Heart left ventricle (tissue), 13 donors: ENCODE measurements around the gene POC1A.

Experiments
- POLR2A ChIP-seq, 2 donors: fragments of 450-650 bp; IDR thresholded peaks; one replicate each; pipeline ENCODE4 v1.6.1; 2017; ENCODE audit warnings: antibody characterized with exemption in 2 of 2, mild to moderate bottlenecking in 2 of 2, moderate library complexity in 2 of 2
- TF ChIP-seq, protein P1 (sequence below), 12 donors: fragments of 200-600 bp; sonication (generic) in 4 of 12; IDR thresholded peaks; one replicate each; pipeline versions ENCODE4 v1.5.0 to v1.8.0; 2018 to 2022; ENCODE audit warnings: antibody characterized with exemption in 12 of 12, mild to moderate bottlenecking in 5 of 12
- donor health status: ischemic (EF 13 %, LVEDD 7.1; RV severe dilation, severe dysfunction).
- donor health status: DM: no; HTN: yes; CAD: no.
- donor health status: DM: no; HTN: no; CAD: no.
- donor health status: ischemic (EF 25% LVEDD 6.9; RV normal size, moderate dysfunction).
- donor health status: ischemic (EF 25% LVEDD 5.7; RV mildly dilated, moderate dysfunction).
- donor health status: ischemic (EF 35%, LVEDD 5.7; RV mildly dilated, moderate dysfunction).
- donor health status: nonischemic (EF 11% LVEDD 7.7; RV severe dilation, severe dysfunction).
- donor health status: DM: yes; HTN: yes; CAD: no.
- donor health status: PGD.
- donor health status: ischemic (EF 29% LVEDD 5.4; RV normal size, mild dysfunction).
- donor health status: nonischemic (EF 23%, LVEDD 6.1; RV moderate dilation, normal function).

DNA sequence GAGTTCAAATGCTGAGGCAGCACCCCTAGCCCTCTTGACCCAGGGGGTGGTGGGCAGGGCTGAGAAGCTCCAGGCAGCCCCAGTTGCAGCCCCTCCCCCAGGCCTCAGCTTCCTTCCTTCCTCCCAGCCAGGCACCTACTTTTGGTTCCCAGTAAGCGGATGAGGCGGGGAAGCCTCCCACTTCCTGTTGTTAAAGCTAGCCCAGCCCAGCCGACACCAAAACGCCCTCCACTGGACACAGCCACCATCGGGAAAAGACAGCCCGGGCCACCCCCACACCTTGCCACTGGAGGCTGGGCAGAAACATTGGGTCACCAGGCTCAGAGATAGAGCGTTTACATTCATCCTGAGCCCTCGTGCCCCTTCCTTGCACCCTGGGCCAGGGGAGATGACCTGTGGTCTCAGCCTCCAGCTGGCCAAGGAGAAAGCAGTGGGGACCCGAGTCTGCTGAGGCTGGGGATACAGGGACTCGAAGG lies 101.4 kb downstream of the POC1A start:
- TF ChIP-seq, protein P1, sequence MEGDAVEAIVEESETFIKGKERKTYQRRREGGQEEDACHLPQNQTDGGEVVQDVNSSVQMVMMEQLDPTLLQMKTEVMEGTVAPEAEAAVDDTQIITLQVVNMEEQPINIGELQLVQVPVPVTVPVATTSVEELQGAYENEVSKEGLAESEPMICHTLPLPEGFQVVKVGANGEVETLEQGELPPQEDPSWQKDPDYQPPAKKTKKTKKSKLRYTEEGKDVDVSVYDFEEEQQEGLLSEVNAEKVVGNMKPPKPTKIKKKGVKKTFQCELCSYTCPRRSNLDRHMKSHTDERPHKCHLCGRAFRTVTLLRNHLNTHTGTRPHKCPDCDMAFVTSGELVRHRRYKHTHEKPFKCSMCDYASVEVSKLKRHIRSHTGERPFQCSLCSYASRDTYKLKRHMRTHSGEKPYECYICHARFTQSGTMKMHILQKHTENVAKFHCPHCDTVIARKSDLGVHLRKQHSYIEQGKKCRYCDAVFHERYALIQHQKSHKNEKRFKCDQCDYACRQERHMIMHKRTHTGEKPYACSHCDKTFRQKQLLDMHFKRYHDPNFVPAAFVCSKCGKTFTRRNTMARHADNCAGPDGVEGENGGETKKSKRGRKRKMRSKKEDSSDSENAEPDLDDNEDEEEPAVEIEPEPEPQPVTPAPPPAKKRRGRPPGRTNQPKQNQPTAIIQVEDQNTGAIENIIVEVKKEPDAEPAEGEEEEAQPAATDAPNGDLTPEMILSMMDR (IDR thresholded peaks at IDR 0.05) = peak; percentile 27 to 76 (median 57)
- no peak for TF ChIP-seq POLR2A (IDR thresholded peaks at IDR 0.05)
